ENCODE measurements around the gene LRRC10B. TPM values are rescaled to one million over a fixed set of nuclear protein-coding genes. Genes with fewer than 3 reads are reported as not detected.

Gene LRRC10B
- total RNA-seq, 1 experiment from 2014 or later, result 0.39 TPM

- peak overlapping the region; percentile 3 for H3K4me2 ChIP-seq (ENCODE audit: insufficient read depth, insufficient read length, low read length)
- no peak overlapping the region for H2BK20ac ChIP-seq (ENCODE audit: low read depth, low read length, poor library complexity, severe bottlenecking)
- Mint-ChIP-seq H3K27me3 (ENCODE audit: low read depth) (peaks cover 54% of the 10 kb centered on the region), H3K9me3 (no peaks in the 10 kb centered on the region; a peak in 1 of 5 replicates), H3K4me3 (peak overlapping the region; percentile 9 to 70; a peak in 4 of 5 replicates), H3K4me1 (peaks cover 24 to 43% of the 10 kb centered on the region in 2 experiments), H3K36me3 (ENCODE audit: insufficient read depth in 1 of 3, low read depth in 3 of 3) (no peaks in the 10 kb centered on the region), H3K27ac (peak overlapping the region; percentile 14 to 36 (median 33); a peak in 3 of 7 replicates)
- H2BK5ac ChIP-seq (ENCODE audit: insufficient read length, low read length), result no peak overlapping the region
- no peaks in the 10 kb centered on the region for H4K20me1 ChIP-seq (ENCODE audit: control insufficient read depth, insufficient read depth, insufficient read length)
- H3K27me3 ChIP-seq (ENCODE audit: insufficient read depth, low read length), result no peaks in the 10 kb centered on the region
- no peak overlapping the region for H4K8ac ChIP-seq (replicated peaks; ENCODE audit: insufficient read length, low read depth, low read length)
- no peak overlapping the region for H3K56ac ChIP-seq (ENCODE audit: insufficient read length, low read depth, low read length)
- no CpG with 5 or more reads among the region's 12 CpGs for WGBS (ENCODE audit: extremely low coverage, insufficient read length, low lambda C conversion rate)
- no peak overlapping the region for H3K14ac ChIP-seq (ENCODE audit: insufficient read depth, low read length)
- H3T11ph ChIP-seq (ENCODE audit: low read length), result no peak overlapping the region
- no peak overlapping the region for H2BK120ac ChIP-seq (ENCODE audit: low read depth, low read length, poor library complexity, severe bottlenecking)
- H3K4ac ChIP-seq (ENCODE audit: low read depth, low read length), result no peak overlapping the region
- no peak overlapping the region for H3K27ac ChIP-seq (ENCODE audit: insufficient read length, low read depth, low read length)
- H3K9me3 ChIP-seq (ENCODE audit: control insufficient read depth, low read depth, low read length), result no peaks in the 10 kb centered on the region
- no peak overlapping the region for H2AK5ac ChIP-seq (ENCODE audit: insufficient read length, low read length)
- H3K79me1 ChIP-seq (ENCODE audit: insufficient read depth, low read depth, low read length, poor library complexity, severe bottlenecking), result no peaks in the 10 kb centered on the region
- TF ChIP-seq CTCF (conservative IDR thresholded peaks at IDR 0.05), result 0 out of 3 replicates have a peak, but pooled peaks have one; percentile 15
- H2BK12ac ChIP-seq (ENCODE audit: insufficient read length, low read depth, low read length), result no peak overlapping the region
- H3K18ac ChIP-seq (ENCODE audit: insufficient read length, low read depth, low read length), result no peak overlapping the region
- H3K23ac ChIP-seq (ENCODE audit: insufficient read length, low read depth, low read length), result no peak overlapping the region
- H3K23me2 ChIP-seq (ENCODE audit: insufficient read length, low read depth, low read length, poor library complexity, severe bottlenecking), result no peaks in the 10 kb centered on the region
- no peaks in the 10 kb centered on the region for H3K79me2 ChIP-seq (ENCODE audit: insufficient read depth, low read length)
- H4K5ac ChIP-seq (ENCODE audit: insufficient read length, low read depth, low read length), result no peak overlapping the region
- peak; percentile 64 for DNase-seq
- no peak overlapping the region for H2BK15ac ChIP-seq (ENCODE audit: low read depth, low read length)
- H3K9ac ChIP-seq (ENCODE audit: extremely low read depth, insufficient read length, low read length), result no peak overlapping the region
- no peak overlapping the region for H4K91ac ChIP-seq (ENCODE audit: insufficient read length, low read depth, low read length)
- 0 out of 2 replicates have a peak, but pooled peaks cover 2% of the 10 kb centered on the region for H3K4me1 ChIP-seq (ENCODE audit: insufficient read depth, low read length)
- H2AFZ ChIP-seq (ENCODE audit: low read length), result no peak overlapping the region
Observed at GRCh38 chr11:61499816-61500491, 8.6 kb upstream of the LRRC10B start.
